HepG2 (cell line): Measurements from ENCODE around the gene CYSRT1. TPM values are rescaled to one million over a fixed set of nuclear protein-coding genes. Genes with fewer than 3 reads are reported as not detected.

ENCODE experiments used
- ATAC-seq: fragments of 200-7000 bp; cut with Tn5 transposase; 3 replicates; pipeline ENCODE4 v1.9.1; 2020; ENCODE audit warnings: mild to moderate bottlenecking, moderate library complexity
- BruUV-seq: library from RNA; stranded (reverse); fragments of 400-500 nt; replicated peaks from 2 replicates; lab custom pipeline; 2021; lab: Mats Ljungman, UMichigan
- CTCF ChIA-PET: fragments of 300-600 bp; formaldehyde crosslinking; extraction: SDS; loops from one replicate; lab custom pipeline; 2021; ENCODE audit warnings: low total read pairs, inconsistent platforms, low intra/inter-chr PET ratio; lab: Yijun Ruan, JAX
- POLR2A ChIA-PET: fragments of 350-600 bp; sonication (Branson Sonifier 250); formaldehyde crosslinking; loops from one replicate; lab custom pipeline; 2020; ENCODE audit warnings: antibody characterized with exemption, inconsistent platforms; lab: Yijun Ruan, JAX
- DNase-seq: peaks from one replicate; pipeline ENCODE4 v3.0.0-alpha.2; 2015; ENCODE audit warnings: low spot score
- FAIRE-seq: peaks from 3 replicates; lab custom pipeline; 2011; peaks lifted over from hg19 to GRCh38; lab: Jason Lieb, UNC
- H2AFZ ChIP-seq: one replicate; pipeline ENCODE4 v1.6.1; 2011; ENCODE audit warnings: low read length, inconsistent platforms
- H3K27ac ChIP-seq: fragments of 300-600 bp; 3 replicates; pipeline ENCODE4 v1.8.0; 2011; ENCODE audit warnings: mixed run types, mild to moderate bottlenecking, mixed read lengths, low read length, inconsistent platforms; ENCODE audit not compliant: insufficient read depth; ENCODE audit errors: extremely low read length
- H3K27me3 ChIP-seq, 2 experiments: fragments of 200-600 bp in 1 of 2; 2 replicates in 1 of 2; 3 replicates in 1 of 2; pipeline versions ENCODE4 v1.6.0 to v1.8.0; 2011; ENCODE audit warnings: low read length in 2 of 2, mild to moderate bottlenecking in 2 of 2, moderate library complexity in 2 of 2, inconsistent platforms in 1 of 2; ENCODE audit not compliant: insufficient read depth in 2 of 2, control insufficient read depth in 1 of 2
- H3K36me3 ChIP-seq, 2 experiments: fragments of 200-600 bp in 1 of 2; replicated peaks in 1 of 2; 2 replicates in 1 of 2; 3 replicates in 1 of 2; pipeline versions ENCODE4 v1.5.1 to v1.8.0; 2011; ENCODE audit warnings: low read length in 2 of 2, inconsistent platforms in 1 of 2; ENCODE audit not compliant: insufficient read depth in 2 of 2, control insufficient read depth in 1 of 2
- H3K4me1 ChIP-seq: 2 replicates; pipeline ENCODE4 v1.5.1; 2012; ENCODE audit warnings: low read length, inconsistent platforms; ENCODE audit not compliant: insufficient read depth
- H3K4me2 ChIP-seq: 2 replicates; pipeline ENCODE4 v1.6.0; 2011; ENCODE audit warnings: low read depth, low read length, inconsistent platforms
- H3K4me3 ChIP-seq, 3 experiments: fragments of 200-600 bp in 1 of 3; sonication (generic), shearing (Covaris generic) in 1 of 3; replicated peaks in 1 of 3; 2 replicates each; pipeline ENCODE4 v1.5.1; 2011 to 2016; ENCODE audit warnings: low read length in 3 of 3, inconsistent platforms in 2 of 3, low read depth in 2 of 3, mild to moderate bottlenecking in 2 of 3, control low read depth in 1 of 3, mixed read lengths in 1 of 3; ENCODE audit not compliant: insufficient read depth in 1 of 3
- H3K79me2 ChIP-seq: one replicate; pipeline ENCODE4 v1.6.1; 2011; ENCODE audit warnings: low read length, inconsistent platforms; ENCODE audit not compliant: insufficient read depth
- H3K9ac ChIP-seq: 2 replicates; pipeline ENCODE4 v1.6.0; 2011; ENCODE audit warnings: mild to moderate bottlenecking, low read depth, low read length, inconsistent platforms; ENCODE audit not compliant: insufficient read depth
- H3K9me3 ChIP-seq: 2 replicates; pipeline ENCODE4 v1.5.1; 2012; ENCODE audit warnings: mild to moderate bottlenecking, low read length
- H4K20me1 ChIP-seq: 2 replicates; pipeline ENCODE4 v1.6.0; 2011; ENCODE audit warnings: inconsistent platforms, mild to moderate bottlenecking, low read length, moderate library complexity; ENCODE audit not compliant: insufficient read depth
- AFF4 ChIP-seq: sonication (generic); formaldehyde crosslinking; IDR thresholded peaks from 2 replicates; pipeline ENCODE4 v1.4.0; 2020; ENCODE audit warnings: missing genetic modification reagents
- ATAD3A ChIP-seq: sonication (generic); formaldehyde crosslinking; IDR thresholded peaks from 2 replicates; pipeline ENCODE4 v1.4.0; 2020; ENCODE audit warnings: missing genetic modification reagents
- CHD4 ChIP-seq: fragments of 200-600 bp; sonication (generic); IDR thresholded peaks from 2 replicates; pipeline ENCODE4 v1.7.0; 2017; ENCODE audit warnings: mild to moderate bottlenecking, low read length, borderline replicate concordance
- DRAP1 ChIP-seq: IDR thresholded peaks from 2 replicates; pipeline ENCODE4 v1.6.1; 2016; ENCODE audit warnings: missing genetic modification reagents, missing compliant biosample characterization
- ETV5 ChIP-seq: IDR thresholded peaks from 2 replicates; pipeline ENCODE4 v1.6.1; 2018; ENCODE audit warnings: missing biosample characterization, missing genetic modification reagents, inconsistent platforms, borderline replicate concordance
- FIP1L1 ChIP-seq: fragments of 200-400 bp; formaldehyde crosslinking; IDR thresholded peaks from 2 replicates; pipeline ENCODE4 v1.6.1; 2018; ENCODE audit warnings: low read depth, mild to moderate bottlenecking, low read length, moderate library complexity, borderline replicate concordance; ENCODE audit not compliant: insufficient read depth
- NFE2L1 ChIP-seq: sonication (generic); formaldehyde crosslinking; IDR thresholded peaks from 2 replicates; pipeline ENCODE4 v1.4.0; 2020; ENCODE audit warnings: missing genetic modification reagents, mild to moderate bottlenecking, borderline replicate concordance
- POGZ ChIP-seq: sonication (generic); formaldehyde crosslinking; IDR thresholded peaks from 2 replicates; pipeline ENCODE4 v1.4.0; 2020; ENCODE audit warnings: mild to moderate bottlenecking, missing genetic modification reagents
- SATB2 ChIP-seq: sonication (generic); formaldehyde crosslinking; IDR thresholded peaks from 2 replicates; pipeline ENCODE4 v1.5.0; 2020; ENCODE audit warnings: missing genetic modification reagents
- SMAD9 ChIP-seq: sonication (generic); formaldehyde crosslinking; IDR thresholded peaks from 2 replicates; pipeline ENCODE4 v1.5.1; 2020; ENCODE audit warnings: mild to moderate bottlenecking, missing genetic modification reagents
- SMC3 ChIP-seq: IDR thresholded peaks from 2 replicates; pipeline ENCODE4 v1.6.1; 2011; ENCODE audit warnings: low read length, improper control_type of control experiment
- THAP7 ChIP-seq: sonication (generic); formaldehyde crosslinking; IDR thresholded peaks from 2 replicates; pipeline ENCODE4 v1.8.1; 2023; ENCODE audit warnings: mild to moderate bottlenecking, missing genetic modification reagents
- TOPORS ChIP-seq: sonication (generic); formaldehyde crosslinking; IDR thresholded peaks from 2 replicates; pipeline ENCODE4 v1.8.0; 2023; ENCODE audit warnings: mild to moderate bottlenecking, missing genetic modification reagents
- TP53 ChIP-seq: sonication (generic); formaldehyde crosslinking; conservative IDR thresholded peaks from 2 replicates; pipeline ENCODE4 v1.4.0; 2020; ENCODE audit warnings: missing genetic modification reagents
- ZBTB7B ChIP-seq: sonication (generic); formaldehyde crosslinking; IDR thresholded peaks from 2 replicates; pipeline ENCODE4 v1.4.0; 2020; ENCODE audit warnings: missing genetic modification reagents
- ZNF331 ChIP-seq: sonication (generic); formaldehyde crosslinking; IDR thresholded peaks from 2 replicates; pipeline ENCODE4 v1.4.0; 2020; ENCODE audit warnings: missing genetic modification reagents
- ZNF777 ChIP-seq: sonication (generic); formaldehyde crosslinking; IDR thresholded peaks from 2 replicates; pipeline ENCODE4 v1.4.0; 2020; ENCODE audit warnings: missing genetic modification reagents
- WGBS: methylation state at CpG from one replicate; pipeline ENCODE4 v1.1.6; 2017; ENCODE audit warnings: low lambda C conversion rate; 5-methylcytosine and 5-hydroxymethylcytosine counted together
- in situ Hi-C: cut with HindIII; loops from 2 replicates; pipeline ENCODE4 v1.10.0; 2017; ENCODE audit warnings: low pct_unique_long_range_greater_than_20kb; ENCODE audit not compliant: extremely low pct_ligation_motif_present
- intact Hi-C: fragments of 100-400 bp; cut with micrococcal nuclease; formaldehyde crosslinking; loops from one replicate; pipeline ENCODE4 v1.10.0; 2022; ENCODE audit not compliant: unreplicated experiment
- polyA plus RNA-seq, 8 experiments: library from polyadenylated mRNA; depleted of rRNA in 3 of 8; stranded (reverse) in 7 of 8; unstranded in 1 of 8; fragments of >200 nt; fragmentation: Illumina TruSeq in 4 of 8; extraction: Trizol in 4 of 8; gene quantifications; 2 replicates each; pipeline versions ENCODE4 v1.2.1 to v1.2.3, GENCODE V29; 2011 to 2016; ENCODE audit warnings: low read depth in 4 of 8, missing spikeins in 1 of 8, mixed read lengths in 1 of 8; ENCODE audit not compliant: insufficient read depth in 1 of 8
- total RNA-seq, 5 experiments: library from RNA; depleted of rRNA; stranded (reverse); fragments of >200 nt; fragmentation: Illumina TruSeq; extraction: Trizol; gene quantifications; 2 replicates each; pipeline ENCODE4 v1.2.3, GENCODE V29; 2016; ENCODE audit warnings: low read depth in 1 of 5

The CYSRT1 gene
- total and polyA plus RNA-seq, 2 of the 13 experiments (the other 11 are each of a cell fraction or from before 2014, with no cell fraction given) = 1.5 to 2.1 TPM

GRCh38 chr9:137240841-137241489 lies 16.0 kb downstream of the CYSRT1 start, which contains the start of gene TUBB4B (continued):
- peak; percentile 97 for TF ChIP-seq DRAP1
- no peak for TF ChIP-seq CHD4
- 0 out of 2 replicates have a peak, but pooled peaks have one; percentile 39 for TF ChIP-seq TP53 (CRISPR knock-in tag)
- TF ChIP-seq POGZ (CRISPR knock-in tag) = no peak

- H3K27ac ChIP-seq = peak overlapping the region; percentile 91
- DNase-seq (peak; percentile 54), FAIRE-seq (no peak), ATAC-seq (peak; percentile 14)
- ChIA-PET CTCF (no interaction called here), POLR2A (interaction anchor here (0.9 to 7.7 kb wide), 36 partner anchors 12 to 339 kb away, joined by 3 to 317 read pairs (median 6); partner anchors contain the start of genes ENTPD8, MAN1B1, NELFB and RNF208)
- H2AFZ ChIP-seq = no peak overlapping the region
- WGBS = no CpG with 5 or more reads among the region's 83 CpGs
- peaks cover 27% of the 10 kb centered on the region for H4K20me1 ChIP-seq
- intact Hi-C loops = no loop called here
- H3K4me3 ChIP-seq = peak overlapping the region; percentile 89 to 94 (median 94)
- BruUV-seq = no TSS peak
- peak overlapping the region; percentile 92 for H3K9ac ChIP-seq
- H3K79me2 ChIP-seq = peaks cover 36% of the 10 kb centered on the region
- H3K9me3 ChIP-seq = no peaks in the 10 kb centered on the region
- H3K4me2 ChIP-seq = peak overlapping the region; percentile 99
- peaks cover 4 to 19% of the 10 kb centered on the region in 2 experiments; a peak in 4 of 5 replicates for H3K36me3 ChIP-seq
- H3K27me3 ChIP-seq = peaks cover 0 to under 1% of the 10 kb centered on the region in 2 experiments; a peak in 1 of 5 replicates
- H3K4me1 ChIP-seq = peaks cover 64% of the 10 kb centered on the region
- in situ Hi-C loops = no loop called here
- TF ChIP-seq ZBTB7B = peak; percentile 63
- no peak for TF ChIP-seq FIP1L1
- TF ChIP-seq THAP7 (CRISPR knock-in tag) = 0 out of 2 replicates have a peak, but pooled peaks have one; percentile 14
- 0 out of 2 replicates have a peak, but pooled peaks have one; percentile 55 for TF ChIP-seq SMAD9 (CRISPR knock-in tag)
- TF ChIP-seq ZNF331 (CRISPR knock-in tag) = 0 out of 2 replicates have a peak, but pooled peaks have one; percentile 24
- peak; percentile 25; the same call in 1 of the 2 replicates for TF ChIP-seq NFE2L1 (CRISPR knock-in tag)
- TF ChIP-seq ATAD3A = no peak
- TF ChIP-seq ZNF777 (CRISPR knock-in tag) = peak; percentile 39
- TF ChIP-seq SATB2 (CRISPR knock-in tag) = 0 out of 2 replicates have a peak, but pooled peaks have one; percentile 6
- no peak for TF ChIP-seq SMC3
- peak; percentile 21; the same call in 1 of the 2 replicates for TF ChIP-seq ETV5 (CRISPR knock-in tag)
- TF ChIP-seq TOPORS (CRISPR knock-in tag) = no peak
- TF ChIP-seq AFF4 = no peak
Observed at GRCh38 chr9:137241490-137242268, 16.7 kb downstream of the CYSRT1 start.
